HCT116 (cell line): ENCODE measurements around the gene SEC22B.
"Not testable (repeated sequence)": the region's sequence is repeated elsewhere in the genome, so short reads cannot be mapped to it uniquely, and the experiment has no call there.

ENCODE experiments used
- CTCF ChIP-seq, 3 experiments: fragments of 200-600 bp in 1 of 3; sonication (generic) in 1 of 3; IDR thresholded peaks in 2 of 3; conservative IDR thresholded peaks in 1 of 3; 2 replicates each; pipeline ENCODE4 v1.5.1; 2012 to 2017; ENCODE audit warnings: low read depth in 2 of 3, low read length in 2 of 3, antibody characterized with exemption in 1 of 3, borderline replicate concordance in 1 of 3, control low read depth in 1 of 3, mild to moderate bottlenecking in 1 of 3, mixed read lengths in 1 of 3, mixed run types in 1 of 3, moderate library complexity in 1 of 3; ENCODE audit not compliant: insufficient read depth in 1 of 3
- EZH2phosphoT487 ChIP-seq: fragments of 200-600 bp; IDR thresholded peaks from 2 replicates; pipeline ENCODE4 v1.6.1; 2018; ENCODE audit warnings: antibody characterized with exemption, borderline replicate concordance
- JUND ChIP-seq: IDR thresholded peaks from 2 replicates; pipeline ENCODE4 v1.6.1; 2012
- POLR2A ChIP-seq: IDR thresholded peaks from 2 replicates; pipeline ENCODE4 v1.7.0; 2011; ENCODE audit warnings: borderline replicate concordance; ENCODE audit not compliant: insufficient read depth, insufficient read length; ENCODE audit errors: extremely low read depth
- YY1 ChIP-seq: IDR thresholded peaks from 2 replicates; pipeline ENCODE4 v1.6.1; 2011; ENCODE audit warnings: low read length, low read depth, moderate library complexity, mild to moderate bottlenecking; ENCODE audit not compliant: insufficient replicate concordance; ENCODE audit errors: extremely low read depth
- TF ChIP-seq, protein P1 (sequence below): IDR thresholded peaks from 2 replicates; pipeline ENCODE4 v1.6.1; 2012; ENCODE audit warnings: low read depth
- TF ChIP-seq, protein P2 (sequence below): IDR thresholded peaks from 2 replicates; pipeline ENCODE4 v1.6.1; 2012
- TF ChIP-seq, protein P3 (sequence below): IDR thresholded peaks from 2 replicates; pipeline ENCODE4 v1.6.1; 2012

- TF ChIP-seq, protein P1, sequence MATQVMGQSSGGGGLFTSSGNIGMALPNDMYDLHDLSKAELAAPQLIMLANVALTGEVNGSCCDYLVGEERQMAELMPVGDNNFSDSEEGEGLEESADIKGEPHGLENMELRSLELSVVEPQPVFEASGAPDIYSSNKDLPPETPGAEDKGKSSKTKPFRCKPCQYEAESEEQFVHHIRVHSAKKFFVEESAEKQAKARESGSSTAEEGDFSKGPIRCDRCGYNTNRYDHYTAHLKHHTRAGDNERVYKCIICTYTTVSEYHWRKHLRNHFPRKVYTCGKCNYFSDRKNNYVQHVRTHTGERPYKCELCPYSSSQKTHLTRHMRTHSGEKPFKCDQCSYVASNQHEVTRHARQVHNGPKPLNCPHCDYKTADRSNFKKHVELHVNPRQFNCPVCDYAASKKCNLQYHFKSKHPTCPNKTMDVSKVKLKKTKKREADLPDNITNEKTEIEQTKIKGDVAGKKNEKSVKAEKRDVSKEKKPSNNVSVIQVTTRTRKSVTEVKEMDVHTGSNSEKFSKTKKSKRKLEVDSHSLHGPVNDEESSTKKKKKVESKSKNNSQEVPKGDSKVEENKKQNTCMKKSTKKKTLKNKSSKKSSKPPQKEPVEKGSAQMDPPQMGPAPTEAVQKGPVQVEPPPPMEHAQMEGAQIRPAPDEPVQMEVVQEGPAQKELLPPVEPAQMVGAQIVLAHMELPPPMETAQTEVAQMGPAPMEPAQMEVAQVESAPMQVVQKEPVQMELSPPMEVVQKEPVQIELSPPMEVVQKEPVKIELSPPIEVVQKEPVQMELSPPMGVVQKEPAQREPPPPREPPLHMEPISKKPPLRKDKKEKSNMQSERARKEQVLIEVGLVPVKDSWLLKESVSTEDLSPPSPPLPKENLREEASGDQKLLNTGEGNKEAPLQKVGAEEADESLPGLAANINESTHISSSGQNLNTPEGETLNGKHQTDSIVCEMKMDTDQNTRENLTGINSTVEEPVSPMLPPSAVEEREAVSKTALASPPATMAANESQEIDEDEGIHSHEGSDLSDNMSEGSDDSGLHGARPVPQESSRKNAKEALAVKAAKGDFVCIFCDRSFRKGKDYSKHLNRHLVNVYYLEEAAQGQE = not testable (repeated sequence)
- not testable (repeated sequence) for TF ChIP-seq CTCF (IDR thresholded peaks at IDR 0.05 in 2 of 3, conservative IDR thresholded peaks at IDR 0.05 in 1 of 3; ENCODE audit: borderline replicate concordance in 1 of 3, insufficient read depth in 1 of 3, low read depth in 2 of 3, low read length in 2 of 3); EZH2phosphoT487; JUND; YY1; POLR2A
- TF ChIP-seq, protein P2, sequence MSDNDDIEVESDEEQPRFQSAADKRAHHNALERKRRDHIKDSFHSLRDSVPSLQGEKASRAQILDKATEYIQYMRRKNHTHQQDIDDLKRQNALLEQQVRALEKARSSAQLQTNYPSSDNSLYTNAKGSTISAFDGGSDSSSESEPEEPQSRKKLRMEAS = not testable (repeated sequence)
- TF ChIP-seq, protein P3, sequence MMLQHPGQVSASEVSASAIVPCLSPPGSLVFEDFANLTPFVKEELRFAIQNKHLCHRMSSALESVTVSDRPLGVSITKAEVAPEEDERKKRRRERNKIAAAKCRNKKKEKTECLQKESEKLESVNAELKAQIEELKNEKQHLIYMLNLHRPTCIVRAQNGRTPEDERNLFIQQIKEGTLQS = not testable (repeated sequence)
Measured at GRCh38 chr1:120196863-120197775, 20.8 kb upstream of the SEC22B start.
